Kidney epithelial cell (primary cell): ENCODE measurements around the gene ZNF358. TPM values are rescaled to one million over a fixed set of nuclear protein-coding genes. Genes with fewer than 3 reads are reported as not detected.

Source experiments
- DNase-seq: peaks from one replicate; pipeline ENCODE4 v3.0.0-alpha.2; 2010; ENCODE audit warnings: low read depth
- H3K27me3 ChIP-seq: 2 replicates; pipeline ENCODE4 v1.6.0; 2011; ENCODE audit warnings: low read length; ENCODE audit not compliant: control insufficient read depth, insufficient read depth
- H3K36me3 ChIP-seq: 2 replicates; pipeline ENCODE4 v1.5.1; 2011; ENCODE audit warnings: low read length; ENCODE audit not compliant: control insufficient read depth, insufficient read depth
- H3K4me3 ChIP-seq: 2 replicates; pipeline ENCODE4 v1.5.1; 2011; ENCODE audit warnings: low read depth, mild to moderate bottlenecking, control low read depth, low read length
- CTCF ChIP-seq: IDR thresholded peaks from 2 replicates; pipeline ENCODE4 v1.5.1; 2011; ENCODE audit warnings: mild to moderate bottlenecking, moderate library complexity, low read length, control low read depth, inconsistent platforms; ENCODE audit not compliant: insufficient read depth, poor library complexity, severe bottlenecking
- total RNA-seq: library from RNA; depleted of rRNA; stranded (reverse); fragments of >200 nt; gene quantifications from 2 replicates; pipeline ENCODE4 v1.2.3, GENCODE V29; 2015

Gene ZNF358
- total RNA-seq, 1 donor from 2014 or later: 67.4 TPM

GRCh38 chr19:7552781-7553180, 36.9 kb downstream of the ZNF358 start:
- Histone ChIP-seq H3K36me3 (no peaks in the 10 kb centered on the region), H3K4me3 (no peak overlapping the region), H3K27me3 (no peaks in the 10 kb centered on the region)
- TF ChIP-seq CTCF: no peak
- no peak for DNase-seq

GRCh38 chr19:7554565-7554964, 38.7 kb downstream of the ZNF358 start:
- no peaks in the 10 kb centered on the region for H3K36me3 ChIP-seq
- no peak for DNase-seq
- TF ChIP-seq CTCF: no peak

GRCh38 chr19:7554990-7555864, 39.3 kb downstream of the ZNF358 start:
- Histone ChIP-seq H3K27me3 (no peaks in the 10 kb centered on the region), H3K36me3 (no peaks in the 10 kb centered on the region), H3K4me3 (no peak overlapping the region)
- TF ChIP-seq CTCF: no peak
- no peak for DNase-seq

More at GRCh38 chr19:7554565-7554964, 38.7 kb downstream of the ZNF358 start:
- Histone ChIP-seq H3K27me3 (no peaks in the 10 kb centered on the region), H3K4me3 (no peak overlapping the region)

- Histone ChIP-seq H3K36me3 (no peaks in the 10 kb centered on the region), H3K4me3 (no peak overlapping the region)
- no peak for TF ChIP-seq CTCF
Observed at GRCh38 chr19:7556696-7557315, 40.9 kb downstream of the ZNF358 start.

GRCh38 chr19:7558667-7559066, 42.8 kb downstream of the ZNF358 start:
- Histone ChIP-seq H3K4me3 (no peak overlapping the region), H3K27me3 (no peaks in the 10 kb centered on the region), H3K36me3 (no peaks in the 10 kb centered on the region)
- DNase-seq: no peak
- TF ChIP-seq CTCF: no peak

More at GRCh38 chr19:7556696-7557315, 40.9 kb downstream of the ZNF358 start:
- no peak for DNase-seq
- no peaks in the 10 kb centered on the region for H3K27me3 ChIP-seq
